Endodermal cell (in vitro differentiated cells): ENCODE measurements around the gene KIF6. TPM values are rescaled to one million over a fixed set of nuclear protein-coding genes. Genes with fewer than 3 reads are reported as not detected.

Source experiments
- DNase-seq: peaks from one replicate; pipeline ENCODE4 v3.0.0-alpha.2; 2017
- H3K27ac ChIP-seq: 2 replicates; pipeline ENCODE4 v1.5.1; 2013; ENCODE audit warnings: mild to moderate bottlenecking, low read depth, low read length, moderate library complexity
- H3K27me3 ChIP-seq: 2 replicates; pipeline ENCODE4 v1.6.1; 2013; ENCODE audit warnings: mild to moderate bottlenecking, low read length, moderate library complexity; ENCODE audit not compliant: insufficient read depth, control insufficient read depth, poor library complexity, severe bottlenecking
- H3K36me3 ChIP-seq: 2 replicates; pipeline ENCODE4 v1.7.0; 2013; ENCODE audit warnings: mild to moderate bottlenecking, low read length, moderate library complexity; ENCODE audit not compliant: control insufficient read depth, insufficient read depth
- H3K4me1 ChIP-seq: one replicate; pipeline ENCODE4 v1.7.0; 2013; ENCODE audit warnings: low read length; ENCODE audit not compliant: control insufficient read depth, insufficient read depth
- H3K4me3 ChIP-seq: 2 replicates; pipeline ENCODE4 v1.5.1; 2013; ENCODE audit warnings: mild to moderate bottlenecking, low read length, moderate library complexity
- H3K9ac ChIP-seq: 2 replicates; pipeline ENCODE4 v1.6.1; 2013; ENCODE audit warnings: mild to moderate bottlenecking, low read length, moderate library complexity; ENCODE audit not compliant: poor library complexity, severe bottlenecking; ENCODE audit errors: extremely low read depth
- H3K9me3 ChIP-seq: 2 replicates; pipeline ENCODE4 v1.6.1; 2013; ENCODE audit warnings: mild to moderate bottlenecking, low read length, moderate library complexity; ENCODE audit not compliant: control insufficient read depth
- H3K27ac Mint-ChIP-seq: 2 replicates; pipeline ENCODE4 v1.8.0; 2020; ENCODE audit warnings: mixed read lengths
- H3K27me3 Mint-ChIP-seq: 2 replicates; pipeline ENCODE4 v1.8.0; 2021; ENCODE audit warnings: mild to moderate bottlenecking, mixed read lengths; ENCODE audit not compliant: insufficient read depth
- H3K36me3 Mint-ChIP-seq: 2 replicates; pipeline ENCODE4 v1.8.0; 2020; ENCODE audit warnings: low read depth, mixed read lengths
- H3K4me1 Mint-ChIP-seq: 2 replicates; pipeline ENCODE4 v1.8.0; 2020; ENCODE audit warnings: mixed read lengths
- H3K4me3 Mint-ChIP-seq: 2 replicates; pipeline ENCODE4 v1.8.0; 2020; ENCODE audit warnings: mild to moderate bottlenecking, moderate library complexity, mixed read lengths
- H3K9me3 Mint-ChIP-seq: 2 replicates; pipeline ENCODE4 v1.8.0; 2020; ENCODE audit warnings: mild to moderate bottlenecking, mixed read lengths
- WGBS, 2 experiments: methylation state at CpG; one replicate each; pipeline versions ENCODE4 v1.1.5 to v1.1.7; 2013; ENCODE audit warnings: missing lambda C conversion rate in 2 of 2, mixed read lengths in 1 of 2; ENCODE audit not compliant: insufficient coverage in 1 of 2, insufficient read length in 1 of 2; 5-methylcytosine and 5-hydroxymethylcytosine counted together
- total RNA-seq, 2 donors: library from RNA; stranded (reverse); fragmentation: NEBNext Ultra II Directional in 1 of 2; extraction: Animal tissue kit (Norgen Biotek cat#: 25700) in 1 of 2; gene quantifications; 2 replicates in 1 of 2; 3 replicates in 1 of 2; pipeline ENCODE4 v1.2.1, GENCODE V29; 2021
- TF ChIP-seq, protein P1 (sequence below): fragments of 200-600 bp; sonication (generic); conservative IDR thresholded peaks from 2 replicates; pipeline ENCODE4 v1.5.0; 2021; ENCODE audit warnings: antibody characterized with exemption, mild to moderate bottlenecking

The KIF6 gene
- total RNA-seq, 2 donors from 2014 or later = 0.62 to 1.1 TPM

DNA sequence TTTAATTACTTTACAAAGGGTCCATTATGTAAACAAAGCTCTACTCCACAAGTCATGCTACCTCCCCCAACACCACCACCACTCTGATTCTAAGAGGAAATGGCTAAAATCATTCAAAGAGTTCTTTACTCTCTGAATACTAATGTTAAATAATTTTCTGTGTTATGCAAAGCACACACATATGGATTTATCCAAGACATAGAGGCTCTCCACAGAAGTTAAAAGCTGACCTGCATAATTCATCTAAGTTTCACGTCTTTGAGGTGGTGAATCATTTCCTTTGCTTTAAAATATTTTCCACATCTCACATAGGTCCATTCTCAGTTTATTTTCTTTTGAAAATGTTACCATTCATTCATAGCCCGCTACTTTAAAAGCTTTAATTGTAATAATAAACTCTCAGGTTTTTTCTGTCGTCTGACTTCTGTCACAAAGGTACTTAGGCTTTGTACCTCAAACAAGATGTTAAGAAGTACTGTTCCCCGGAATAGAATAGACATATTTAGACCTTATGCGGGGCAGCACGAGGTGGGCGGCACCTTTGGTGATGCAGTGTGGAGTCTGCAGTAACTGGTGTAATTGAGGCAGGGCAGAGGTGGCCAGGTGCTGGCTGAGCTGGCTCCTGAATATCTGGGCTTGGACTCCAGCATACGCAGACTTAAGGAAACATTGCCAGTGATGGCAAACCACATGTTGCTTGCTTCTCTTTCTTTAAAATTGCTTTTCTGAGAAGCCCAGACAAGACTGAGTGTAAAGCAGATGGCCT, 55.8 kb downstream of the KIF6 start:
- WGBS, 2 experiments = 73 to 74% methylated on average over 8 of the region's 8 CpGs
- Mint-ChIP-seq H3K4me3 (no peak overlapping the region), H3K27me3 (no peaks in the 10 kb centered on the region), H3K36me3 (no peaks in the 10 kb centered on the region), H3K9me3 (peaks cover 5% of the 10 kb centered on the region), H3K4me1 (peaks cover 13% of the 10 kb centered on the region), H3K27ac (no peak overlapping the region)
- Histone ChIP-seq H3K4me1 (no peaks in the 10 kb centered on the region), H3K9ac (no peak overlapping the region), H3K36me3 (no peaks in the 10 kb centered on the region), H3K27me3 (no peaks in the 10 kb centered on the region), H3K9me3 (peaks cover 6% of the 10 kb centered on the region), H3K27ac (no peak overlapping the region), H3K4me3 (no peak overlapping the region)
- TF ChIP-seq, protein P1, sequence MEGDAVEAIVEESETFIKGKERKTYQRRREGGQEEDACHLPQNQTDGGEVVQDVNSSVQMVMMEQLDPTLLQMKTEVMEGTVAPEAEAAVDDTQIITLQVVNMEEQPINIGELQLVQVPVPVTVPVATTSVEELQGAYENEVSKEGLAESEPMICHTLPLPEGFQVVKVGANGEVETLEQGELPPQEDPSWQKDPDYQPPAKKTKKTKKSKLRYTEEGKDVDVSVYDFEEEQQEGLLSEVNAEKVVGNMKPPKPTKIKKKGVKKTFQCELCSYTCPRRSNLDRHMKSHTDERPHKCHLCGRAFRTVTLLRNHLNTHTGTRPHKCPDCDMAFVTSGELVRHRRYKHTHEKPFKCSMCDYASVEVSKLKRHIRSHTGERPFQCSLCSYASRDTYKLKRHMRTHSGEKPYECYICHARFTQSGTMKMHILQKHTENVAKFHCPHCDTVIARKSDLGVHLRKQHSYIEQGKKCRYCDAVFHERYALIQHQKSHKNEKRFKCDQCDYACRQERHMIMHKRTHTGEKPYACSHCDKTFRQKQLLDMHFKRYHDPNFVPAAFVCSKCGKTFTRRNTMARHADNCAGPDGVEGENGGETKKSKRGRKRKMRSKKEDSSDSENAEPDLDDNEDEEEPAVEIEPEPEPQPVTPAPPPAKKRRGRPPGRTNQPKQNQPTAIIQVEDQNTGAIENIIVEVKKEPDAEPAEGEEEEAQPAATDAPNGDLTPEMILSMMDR = no peak
- DNase-seq = no peak

DNA sequence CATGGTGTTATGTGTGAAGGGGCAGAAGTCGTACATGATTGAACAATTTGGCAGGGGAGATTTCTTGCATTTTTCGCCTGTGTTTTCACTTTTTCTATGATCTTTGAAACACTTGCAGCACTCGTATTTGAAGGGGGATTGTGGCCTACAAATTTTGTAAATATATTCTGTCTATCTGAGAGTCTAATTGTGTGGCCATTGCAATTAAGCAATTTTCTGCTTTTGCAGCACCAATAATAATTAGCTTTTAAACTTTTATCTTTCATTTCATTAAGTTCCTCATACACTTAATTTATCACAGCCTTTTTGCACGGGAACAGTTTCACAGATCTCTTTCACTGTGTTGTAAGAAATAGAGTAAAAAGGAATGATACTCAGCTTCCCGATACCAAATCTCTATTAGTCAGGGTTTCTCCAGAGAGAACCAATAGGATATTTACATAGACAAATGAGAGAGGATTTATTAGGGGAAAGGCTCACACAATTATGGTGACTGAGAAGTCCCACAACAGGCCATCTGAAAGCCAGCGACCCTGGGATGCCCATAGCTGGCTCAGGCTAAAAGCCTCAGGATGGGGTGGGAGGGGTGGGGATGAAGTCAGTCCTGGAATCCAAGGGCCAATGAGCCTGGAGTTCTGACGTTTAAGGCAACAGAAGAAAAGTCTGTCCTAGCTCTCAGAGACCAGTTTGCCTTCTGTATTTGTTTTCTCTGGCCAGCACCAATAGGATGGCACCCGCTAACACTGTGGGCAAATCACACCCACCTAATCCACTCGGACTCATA, 58.3 kb downstream of the KIF6 start:
- H3K4me1 ChIP-seq = no peaks in the 10 kb centered on the region
- Mint-ChIP-seq H3K27me3 (no peaks in the 10 kb centered on the region), H3K9me3 (no peaks in the 10 kb centered on the region), H3K36me3 (no peaks in the 10 kb centered on the region), H3K4me1 (peaks cover 13% of the 10 kb centered on the region), H3K4me3 (no peak overlapping the region), H3K27ac (no peak overlapping the region)
- WGBS, 2 experiments = 74 to 75% methylated on average over 4 to 9 of the region's 9 CpGs
- no peaks in the 10 kb centered on the region for H3K27me3 ChIP-seq
- no peak overlapping the region for H3K9ac ChIP-seq
- DNase-seq = peak; percentile 48
- H3K4me3 ChIP-seq = no peak overlapping the region
- H3K36me3 ChIP-seq = no peaks in the 10 kb centered on the region
- H3K9me3 ChIP-seq = no peaks in the 10 kb centered on the region
- TF ChIP-seq, protein P1 = no peak
- H3K27ac ChIP-seq = no peak overlapping the region

DNA sequence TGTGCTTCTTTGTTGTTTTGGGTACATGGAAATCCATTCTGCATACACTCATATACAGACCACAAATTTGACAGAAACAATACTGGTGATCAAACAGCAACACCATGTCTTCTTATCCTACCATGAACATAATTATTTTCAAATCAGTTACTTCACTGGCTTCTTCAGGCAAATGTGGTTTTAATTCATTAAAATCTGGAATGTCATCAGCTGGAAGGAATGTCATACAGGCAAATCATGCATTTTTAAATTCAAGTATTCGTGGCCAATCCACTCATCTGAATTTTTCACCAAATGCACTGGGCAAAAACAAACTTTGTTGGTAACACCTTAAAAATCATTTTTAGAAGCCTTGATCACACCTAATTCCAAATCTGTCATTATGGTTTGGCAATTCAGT, 59.3 kb downstream of the KIF6 start:
- 83 to 86% methylated on average over 1 of the region's 1 CpG for WGBS, 2 experiments
- Histone ChIP-seq H3K9me3 (no peaks in the 10 kb centered on the region), H3K27ac (no peak overlapping the region), H3K4me3 (no peak overlapping the region), H3K4me1 (no peaks in the 10 kb centered on the region), H3K9ac (no peak overlapping the region), H3K27me3 (no peaks in the 10 kb centered on the region), H3K36me3 (no peaks in the 10 kb centered on the region)
- no peaks in the 10 kb centered on the region for H3K36me3 Mint-ChIP-seq
- no peaks in the 10 kb centered on the region for H3K9me3 Mint-ChIP-seq
- H3K4me1 Mint-ChIP-seq = peaks cover 13% of the 10 kb centered on the region
- H3K27ac Mint-ChIP-seq = no peak overlapping the region
- DNase-seq = no peak
- TF ChIP-seq, protein P1 = no peak
- no peak overlapping the region for H3K4me3 Mint-ChIP-seq
- H3K27me3 Mint-ChIP-seq = no peaks in the 10 kb centered on the region
